Measurements from ENCODE around the gene NR5A1.

GRCh38 chr9:124498499-124499146, 8.6 kb downstream of the NR5A1 start:
- TF ChIP-seq POLR2AphosphoS5 (IDR thresholded peaks at IDR 0.05; ENCODE audit: low read depth) (no peak), EZH2 (IDR thresholded peaks at IDR 0.05; ENCODE audit: low read depth, unreplicated experiment) (no peak), CREB1 (CRISPR knock-in tag; IDR thresholded peaks at IDR 0.05; ENCODE audit: low read depth) (no peak), EZH2phosphoT487 (IDR thresholded peaks at IDR 0.05; ENCODE audit: unreplicated experiment) (no peak), ZNF331 (CRISPR knock-in tag; IDR thresholded peaks at IDR 0.05; ENCODE audit: low read depth) (no peak), ETS1 (IDR thresholded peaks at IDR 0.05) (no peak), JUNB (IDR thresholded peaks at IDR 0.05; ENCODE audit: unreplicated experiment) (no peak), STAT1 (IDR thresholded peaks at IDR 0.05; ENCODE audit: unreplicated experiment) (no peak), NANOG (IDR thresholded peaks at IDR 0.05; ENCODE audit: borderline replicate concordance) (no peak)
- TF ChIP-seq, protein P1, sequence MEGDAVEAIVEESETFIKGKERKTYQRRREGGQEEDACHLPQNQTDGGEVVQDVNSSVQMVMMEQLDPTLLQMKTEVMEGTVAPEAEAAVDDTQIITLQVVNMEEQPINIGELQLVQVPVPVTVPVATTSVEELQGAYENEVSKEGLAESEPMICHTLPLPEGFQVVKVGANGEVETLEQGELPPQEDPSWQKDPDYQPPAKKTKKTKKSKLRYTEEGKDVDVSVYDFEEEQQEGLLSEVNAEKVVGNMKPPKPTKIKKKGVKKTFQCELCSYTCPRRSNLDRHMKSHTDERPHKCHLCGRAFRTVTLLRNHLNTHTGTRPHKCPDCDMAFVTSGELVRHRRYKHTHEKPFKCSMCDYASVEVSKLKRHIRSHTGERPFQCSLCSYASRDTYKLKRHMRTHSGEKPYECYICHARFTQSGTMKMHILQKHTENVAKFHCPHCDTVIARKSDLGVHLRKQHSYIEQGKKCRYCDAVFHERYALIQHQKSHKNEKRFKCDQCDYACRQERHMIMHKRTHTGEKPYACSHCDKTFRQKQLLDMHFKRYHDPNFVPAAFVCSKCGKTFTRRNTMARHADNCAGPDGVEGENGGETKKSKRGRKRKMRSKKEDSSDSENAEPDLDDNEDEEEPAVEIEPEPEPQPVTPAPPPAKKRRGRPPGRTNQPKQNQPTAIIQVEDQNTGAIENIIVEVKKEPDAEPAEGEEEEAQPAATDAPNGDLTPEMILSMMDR (conservative IDR thresholded peaks at IDR 0.05; ENCODE audit: low read depth in 2 of 2) = no peak
- TF ChIP-seq, protein P2, sequence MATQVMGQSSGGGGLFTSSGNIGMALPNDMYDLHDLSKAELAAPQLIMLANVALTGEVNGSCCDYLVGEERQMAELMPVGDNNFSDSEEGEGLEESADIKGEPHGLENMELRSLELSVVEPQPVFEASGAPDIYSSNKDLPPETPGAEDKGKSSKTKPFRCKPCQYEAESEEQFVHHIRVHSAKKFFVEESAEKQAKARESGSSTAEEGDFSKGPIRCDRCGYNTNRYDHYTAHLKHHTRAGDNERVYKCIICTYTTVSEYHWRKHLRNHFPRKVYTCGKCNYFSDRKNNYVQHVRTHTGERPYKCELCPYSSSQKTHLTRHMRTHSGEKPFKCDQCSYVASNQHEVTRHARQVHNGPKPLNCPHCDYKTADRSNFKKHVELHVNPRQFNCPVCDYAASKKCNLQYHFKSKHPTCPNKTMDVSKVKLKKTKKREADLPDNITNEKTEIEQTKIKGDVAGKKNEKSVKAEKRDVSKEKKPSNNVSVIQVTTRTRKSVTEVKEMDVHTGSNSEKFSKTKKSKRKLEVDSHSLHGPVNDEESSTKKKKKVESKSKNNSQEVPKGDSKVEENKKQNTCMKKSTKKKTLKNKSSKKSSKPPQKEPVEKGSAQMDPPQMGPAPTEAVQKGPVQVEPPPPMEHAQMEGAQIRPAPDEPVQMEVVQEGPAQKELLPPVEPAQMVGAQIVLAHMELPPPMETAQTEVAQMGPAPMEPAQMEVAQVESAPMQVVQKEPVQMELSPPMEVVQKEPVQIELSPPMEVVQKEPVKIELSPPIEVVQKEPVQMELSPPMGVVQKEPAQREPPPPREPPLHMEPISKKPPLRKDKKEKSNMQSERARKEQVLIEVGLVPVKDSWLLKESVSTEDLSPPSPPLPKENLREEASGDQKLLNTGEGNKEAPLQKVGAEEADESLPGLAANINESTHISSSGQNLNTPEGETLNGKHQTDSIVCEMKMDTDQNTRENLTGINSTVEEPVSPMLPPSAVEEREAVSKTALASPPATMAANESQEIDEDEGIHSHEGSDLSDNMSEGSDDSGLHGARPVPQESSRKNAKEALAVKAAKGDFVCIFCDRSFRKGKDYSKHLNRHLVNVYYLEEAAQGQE (IDR thresholded peaks at IDR 0.05; ENCODE audit: unreplicated experiment) = no peak

Data from GM23338 (cell line).